ENCODE data around the gene TH.

GRCh38 chr11:2187280-2187707, 15.7 kb upstream of the TH start:
- TF ChIP-seq POLR2A (IDR thresholded peaks at IDR 0.05; ENCODE audit: extremely low read depth, insufficient read length) (no peak), CTCF (IDR thresholded peaks at IDR 0.05; ENCODE audit: low read depth, low read length) (no peak), MAX (IDR thresholded peaks at IDR 0.05; ENCODE audit: low read depth, low read length) (no peak)

Data from NB4 (cell line).